Transverse colon (tissue), 4 donors: ENCODE measurements around the gene EEFSEC. TPM values are rescaled to one million over a fixed set of nuclear protein-coding genes. Genes with fewer than 3 reads are reported as not detected.

Experiments
- DNase-seq: peaks from one replicate; pipeline ENCODE4 v3.0.0-alpha.2; 2019
- H3K27ac ChIP-seq, 4 donors: fragments of 200-600 bp; sonication (generic); 2 replicates each; pipeline ENCODE4 v1.5.1; 2016 to 2018; ENCODE audit warnings: inconsistent platforms in 4 of 4
- H3K27me3 ChIP-seq: fragments of 200-600 bp; sonication (generic); 2 replicates; pipeline ENCODE4 v1.5.1; 2017; ENCODE audit warnings: inconsistent platforms
- H3K36me3 ChIP-seq, 4 donors: fragments of 200-600 bp; sonication (generic); 2 replicates each; pipeline ENCODE4 v1.5.1; 2017 to 2019; ENCODE audit warnings: inconsistent platforms in 4 of 4
- H3K4me1 ChIP-seq, 4 donors: fragments of 200-600 bp; sonication (generic); 2 replicates each; pipeline ENCODE4 v1.5.1; 2017 to 2020; ENCODE audit warnings: inconsistent platforms in 4 of 4
- H3K4me3 ChIP-seq, 4 donors: fragments of 200-600 bp; sonication (generic); 1 replicate in 1 of 4; 2 replicates in 3 of 4; pipeline versions ENCODE4 v1.5.1 to v1.6.1; 2017 to 2019; ENCODE audit warnings: inconsistent platforms in 4 of 4
- H3K9me3 ChIP-seq, 2 donors: fragments of 200-600 bp; sonication (generic); 2 replicates each; pipeline ENCODE4 v1.5.1; 2017 to 2019; ENCODE audit warnings: inconsistent platforms in 2 of 2
- EP300 ChIP-seq: sonication (generic); formaldehyde crosslinking; IDR thresholded peaks from one replicate; pipeline ENCODE4 v1.6.1; 2017; ENCODE audit warnings: antibody characterized with exemption, low read depth
- POLR2A ChIP-seq: fragments of 450-650 bp; IDR thresholded peaks from one replicate; pipeline ENCODE4 v1.6.1; 2016; ENCODE audit warnings: antibody characterized with exemption, mild to moderate bottlenecking, moderate library complexity
- POLR2AphosphoS5 ChIP-seq, 3 donors: sonication (generic); formaldehyde crosslinking; IDR thresholded peaks; one replicate each; pipeline ENCODE4 v1.6.1; 2016; ENCODE audit warnings: antibody characterized with exemption in 3 of 3
- WGBS, 2 donors: methylation state at CpG; one replicate each; pipeline ENCODE4 v1.1.5; 2018; ENCODE audit warnings: low coverage in 1 of 2; 5-methylcytosine and 5-hydroxymethylcytosine counted together
- in situ Hi-C, 4 donors: fragments of 200-750 bp; cut with MboI; loops; one replicate each; pipeline versions ENCODE4 v1.15.0 to v1.15.1; 2017; ENCODE audit warnings: low sequenced_read_pairs in 3 of 4, low pct_ligation_motif_present in 1 of 4, low pct_unique_long_range_greater_than_20kb in 1 of 4
- intact Hi-C: fragments of 100-400 bp; cut with DNase I; formaldehyde crosslinking; loops from one replicate; pipeline ENCODE4 v1.15.1; 2023; ENCODE audit warnings: low total_unique reads
- total RNA-seq, 4 donors: library from RNA; depleted of rRNA; stranded (reverse); fragments of >200 nt; gene quantifications; one replicate each; pipeline ENCODE4 v1.1.0, GENCODE V29; 2016
- TF ChIP-seq, protein P1 (sequence below), 5 experiments: fragments of 200-600 bp in 3 of 5; fragments of 450-650 bp in 2 of 5; sonication (generic) in 3 of 5; IDR thresholded peaks; 1 replicate in 2 of 5; 2 replicates in 3 of 5; pipeline ENCODE4 v1.5.1; 2016 to 2017; ENCODE audit warnings: antibody characterized with exemption in 5 of 5, inconsistent platforms in 3 of 5, mild to moderate bottlenecking in 2 of 5, moderate library complexity in 1 of 5

Gene EEFSEC
- total RNA-seq, 4 donors from 2014 or later: 10.3 to 16.8 (median 14.2) TPM

DNA sequence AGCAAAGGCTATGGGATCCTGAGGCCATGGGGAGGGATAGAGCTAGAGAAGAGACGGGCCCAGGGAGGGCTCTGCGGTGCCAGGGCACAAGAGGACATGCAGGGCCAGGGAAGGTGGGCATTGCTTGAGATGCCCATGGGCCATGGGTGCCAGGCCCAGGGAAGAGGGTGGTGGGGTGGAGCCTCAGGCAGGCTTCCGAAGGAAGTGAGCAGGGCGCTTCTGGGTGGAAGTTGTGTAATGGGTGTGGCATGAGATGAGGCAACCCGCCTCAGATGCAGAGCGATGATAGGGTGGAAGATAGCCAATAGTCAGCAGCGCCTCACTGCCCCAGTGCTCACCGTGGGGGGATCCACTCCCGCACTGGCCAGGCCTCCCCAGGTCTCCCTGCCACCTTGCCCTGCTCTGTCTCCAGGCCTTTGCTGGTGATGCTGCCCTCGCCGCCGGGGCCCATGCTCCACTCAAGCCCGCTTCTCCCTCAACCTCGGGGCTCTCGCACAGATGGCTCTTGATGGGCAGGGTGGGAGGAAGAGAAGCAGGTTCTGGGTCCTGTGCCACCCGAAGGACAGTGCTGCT lies 262.0 kb downstream of the EEFSEC start:
- no peak for TF ChIP-seq POLR2AphosphoS5 (IDR thresholded peaks at IDR 0.05)
- TF ChIP-seq POLR2A: no peak
- TF ChIP-seq, protein P1, sequence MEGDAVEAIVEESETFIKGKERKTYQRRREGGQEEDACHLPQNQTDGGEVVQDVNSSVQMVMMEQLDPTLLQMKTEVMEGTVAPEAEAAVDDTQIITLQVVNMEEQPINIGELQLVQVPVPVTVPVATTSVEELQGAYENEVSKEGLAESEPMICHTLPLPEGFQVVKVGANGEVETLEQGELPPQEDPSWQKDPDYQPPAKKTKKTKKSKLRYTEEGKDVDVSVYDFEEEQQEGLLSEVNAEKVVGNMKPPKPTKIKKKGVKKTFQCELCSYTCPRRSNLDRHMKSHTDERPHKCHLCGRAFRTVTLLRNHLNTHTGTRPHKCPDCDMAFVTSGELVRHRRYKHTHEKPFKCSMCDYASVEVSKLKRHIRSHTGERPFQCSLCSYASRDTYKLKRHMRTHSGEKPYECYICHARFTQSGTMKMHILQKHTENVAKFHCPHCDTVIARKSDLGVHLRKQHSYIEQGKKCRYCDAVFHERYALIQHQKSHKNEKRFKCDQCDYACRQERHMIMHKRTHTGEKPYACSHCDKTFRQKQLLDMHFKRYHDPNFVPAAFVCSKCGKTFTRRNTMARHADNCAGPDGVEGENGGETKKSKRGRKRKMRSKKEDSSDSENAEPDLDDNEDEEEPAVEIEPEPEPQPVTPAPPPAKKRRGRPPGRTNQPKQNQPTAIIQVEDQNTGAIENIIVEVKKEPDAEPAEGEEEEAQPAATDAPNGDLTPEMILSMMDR (IDR thresholded peaks at IDR 0.05): no peak
- no peak for TF ChIP-seq EP300
- DNase-seq: no peak
- no peaks in the 10 kb centered on the region for H3K27me3 ChIP-seq
- no peak overlapping the region for H3K27ac ChIP-seq
- WGBS, 2 donors: 80 to 87% methylated on average over 3 to 16 of the region's 16 CpGs
- H3K9me3 ChIP-seq: no peaks in the 10 kb centered on the region
- H3K36me3 ChIP-seq: no peaks in the 10 kb centered on the region
- intact Hi-C loops (loop anchor here (1.0 kb wide), 1 partner anchor 83 kb away; no protein-coding TSS in a partner anchor), in situ Hi-C loops (no loop called here)
- no peak overlapping the region for H3K4me3 ChIP-seq
- H3K4me1 ChIP-seq: no peaks in the 10 kb centered on the region

DNA sequence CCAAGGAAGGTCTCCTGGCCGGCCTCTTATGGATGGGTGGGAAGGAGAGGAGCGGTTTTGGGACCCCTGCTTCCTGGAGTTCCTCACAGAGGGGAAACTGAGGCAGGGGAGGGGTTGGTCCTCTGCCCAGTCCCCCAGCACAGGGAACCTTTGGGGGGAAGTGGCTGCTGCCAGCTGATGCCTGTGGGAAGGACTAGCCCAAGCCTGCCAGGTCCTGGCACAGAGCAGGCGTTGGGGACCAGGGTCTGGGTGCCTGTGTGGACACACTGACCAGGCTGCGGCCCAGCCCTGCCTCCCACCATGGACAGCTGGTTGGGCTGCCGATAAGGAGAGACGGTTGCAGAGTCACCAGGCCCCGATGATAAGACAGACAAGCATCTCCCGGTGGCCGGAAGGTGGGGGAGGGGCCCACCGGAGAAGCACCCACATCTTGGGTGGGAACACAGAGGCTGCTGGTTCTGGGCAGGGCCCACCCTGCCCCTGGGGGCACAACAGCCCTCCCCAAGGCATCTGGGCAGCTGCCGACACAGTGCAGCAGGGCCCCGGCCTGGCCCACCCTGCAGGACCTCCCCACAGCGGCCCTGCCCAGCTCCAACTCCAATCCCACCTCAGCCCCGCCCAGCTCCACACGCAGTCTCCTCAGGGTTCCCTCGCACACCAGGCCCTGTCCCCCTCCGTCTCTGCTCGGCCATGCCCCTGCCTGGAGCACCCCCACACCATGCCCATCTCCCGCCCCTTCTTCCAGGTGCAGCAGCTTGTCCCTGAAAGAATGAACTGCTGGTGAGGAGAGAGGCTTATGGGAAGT lies 262.7 kb downstream of the EEFSEC start:
- Histone ChIP-seq H3K27ac (no peak overlapping the region), H3K27me3 (no peaks in the 10 kb centered on the region), H3K4me1 (no peaks in the 10 kb centered on the region), H3K36me3 (no peaks in the 10 kb centered on the region), H3K4me3 (no peak overlapping the region), H3K9me3 (no peaks in the 10 kb centered on the region)
- WGBS, 2 donors: 87% methylated on average over 12 of the region's 19 CpGs; no CpG with 5 or more reads in 1 of the 2 donors
- in situ Hi-C loops: no loop called here
- intact Hi-C loops: loop anchor here (1.0 kb wide), 1 partner anchor 84 kb away; no protein-coding TSS in a partner anchor
- DNase-seq: no peak
- TF ChIP-seq POLR2AphosphoS5 (IDR thresholded peaks at IDR 0.05) (no peak), POLR2A (no peak), EP300 (no peak)
- TF ChIP-seq, protein P1 (IDR thresholded peaks at IDR 0.05): no peak

DNA sequence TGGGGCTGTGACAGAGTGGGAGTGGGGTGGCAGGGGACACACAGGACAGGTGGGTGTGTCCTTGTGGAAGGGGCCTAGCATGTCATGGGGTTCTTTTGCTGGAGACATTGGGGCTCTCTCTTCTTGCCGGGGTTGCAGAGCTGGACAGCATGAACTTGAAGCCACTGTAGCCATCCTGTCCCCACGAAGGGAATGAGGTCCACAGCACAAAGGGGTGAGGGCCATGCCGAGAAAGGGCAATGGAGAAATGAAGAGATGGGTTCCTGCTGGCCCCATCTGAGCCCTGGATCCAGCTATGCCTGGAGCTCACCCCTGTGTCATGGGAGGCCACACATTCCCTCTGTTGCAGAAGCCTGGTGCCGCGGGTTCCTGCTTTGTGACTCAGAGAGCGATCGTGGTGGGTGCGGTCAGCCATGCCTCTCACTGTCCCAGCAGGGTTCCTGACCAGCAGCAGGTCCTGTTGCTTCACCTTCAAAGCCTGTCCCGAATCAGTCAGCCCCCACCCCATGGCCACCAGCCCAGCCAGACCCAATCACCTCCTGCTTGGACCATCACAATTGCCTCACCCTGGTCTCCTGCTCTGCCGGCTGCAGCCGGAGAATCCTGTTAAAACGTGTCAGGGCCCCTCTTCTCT lies 263.4 kb downstream of the EEFSEC start:
- WGBS, 2 donors: 66 to 79% methylated on average over 3 to 10 of the region's 12 CpGs
- no peaks in the 10 kb centered on the region for H3K27me3 ChIP-seq
- no peaks in the 10 kb centered on the region for H3K9me3 ChIP-seq
- no peaks in the 10 kb centered on the region for H3K4me1 ChIP-seq
- H3K27ac ChIP-seq: no peak overlapping the region
- no peak for TF ChIP-seq EP300
- no peak for TF ChIP-seq POLR2A
- no peak for TF ChIP-seq POLR2AphosphoS5 (IDR thresholded peaks at IDR 0.05)
- TF ChIP-seq, protein P1 (IDR thresholded peaks at IDR 0.05): no peak
- H3K36me3 ChIP-seq: no peaks in the 10 kb centered on the region
- in situ Hi-C loops: no loop called here
- intact Hi-C loops: no loop called here
- H3K4me3 ChIP-seq: no peak overlapping the region
- no peak for DNase-seq

DNA sequence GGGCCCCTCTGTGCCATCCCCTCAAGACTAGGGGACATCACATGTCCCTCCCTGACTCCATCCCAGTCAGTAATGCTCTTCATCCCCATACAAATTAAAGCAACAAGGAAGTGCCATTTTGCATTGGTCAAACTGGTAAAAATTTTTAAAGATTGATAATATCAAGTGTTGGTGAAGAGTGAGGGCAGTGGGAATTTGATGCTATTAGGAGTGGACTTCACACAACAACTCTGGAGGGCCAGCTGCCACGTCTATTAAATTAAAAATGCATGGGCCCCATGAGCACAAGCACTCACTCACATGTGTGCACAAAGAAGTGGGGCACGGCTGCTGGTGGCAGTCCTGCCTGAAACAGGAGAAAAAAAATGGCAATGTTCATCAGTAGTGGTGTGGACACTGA lies 265.6 kb downstream of the EEFSEC start:
- in situ Hi-C loops: no loop called here

More for the DNA sequence above, 265.6 kb downstream of the EEFSEC start:
- WGBS, 2 donors: 75 to 76% methylated on average over 2 of the region's 2 CpGs
- H3K27me3 ChIP-seq: no peaks in the 10 kb centered on the region
- DNase-seq: no peak
- H3K4me1 ChIP-seq: no peaks in the 10 kb centered on the region
- TF ChIP-seq POLR2AphosphoS5 (IDR thresholded peaks at IDR 0.05) (no peak), POLR2A (no peak), EP300 (no peak)
- TF ChIP-seq, protein P1 (IDR thresholded peaks at IDR 0.05): no peak
- no peaks in the 10 kb centered on the region for H3K36me3 ChIP-seq
- intact Hi-C loops: no loop called here
- no peaks in the 10 kb centered on the region for H3K9me3 ChIP-seq
- no peak overlapping the region for H3K27ac ChIP-seq
- H3K4me3 ChIP-seq: no peak overlapping the region
